ENCODE results near the gene NKX2-4.

DNA sequence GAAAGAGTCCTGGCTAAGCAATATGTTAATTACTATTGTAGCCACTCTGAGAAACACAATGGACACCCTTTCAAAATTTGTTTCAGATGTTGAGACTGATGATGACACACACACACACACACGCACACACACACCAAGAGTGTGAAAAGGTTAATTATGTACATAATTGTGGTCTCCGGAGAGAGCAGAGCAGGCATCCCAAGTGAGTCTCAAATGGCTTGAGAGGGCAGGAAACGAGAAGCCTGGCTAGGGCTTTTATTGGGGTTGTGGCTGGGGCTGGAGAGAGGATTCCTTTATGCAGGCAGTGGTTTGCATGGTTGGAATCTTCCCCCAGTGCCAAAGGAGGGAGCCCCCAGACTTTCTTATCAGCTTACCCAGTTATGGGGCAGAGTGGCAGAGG is 38.2 kb upstream of the NKX2-4 start:
- TF ChIP-seq, protein P1, sequence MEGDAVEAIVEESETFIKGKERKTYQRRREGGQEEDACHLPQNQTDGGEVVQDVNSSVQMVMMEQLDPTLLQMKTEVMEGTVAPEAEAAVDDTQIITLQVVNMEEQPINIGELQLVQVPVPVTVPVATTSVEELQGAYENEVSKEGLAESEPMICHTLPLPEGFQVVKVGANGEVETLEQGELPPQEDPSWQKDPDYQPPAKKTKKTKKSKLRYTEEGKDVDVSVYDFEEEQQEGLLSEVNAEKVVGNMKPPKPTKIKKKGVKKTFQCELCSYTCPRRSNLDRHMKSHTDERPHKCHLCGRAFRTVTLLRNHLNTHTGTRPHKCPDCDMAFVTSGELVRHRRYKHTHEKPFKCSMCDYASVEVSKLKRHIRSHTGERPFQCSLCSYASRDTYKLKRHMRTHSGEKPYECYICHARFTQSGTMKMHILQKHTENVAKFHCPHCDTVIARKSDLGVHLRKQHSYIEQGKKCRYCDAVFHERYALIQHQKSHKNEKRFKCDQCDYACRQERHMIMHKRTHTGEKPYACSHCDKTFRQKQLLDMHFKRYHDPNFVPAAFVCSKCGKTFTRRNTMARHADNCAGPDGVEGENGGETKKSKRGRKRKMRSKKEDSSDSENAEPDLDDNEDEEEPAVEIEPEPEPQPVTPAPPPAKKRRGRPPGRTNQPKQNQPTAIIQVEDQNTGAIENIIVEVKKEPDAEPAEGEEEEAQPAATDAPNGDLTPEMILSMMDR (IDR thresholded peaks at IDR 0.05) = no peak
- TF ChIP-seq EP300 (IDR thresholded peaks at IDR 0.05) (no peak), POLR2A (IDR thresholded peaks at IDR 0.05) (no peak), POLR2AphosphoS5 (IDR thresholded peaks at IDR 0.05) (no peak)
